SJCRH30 (cell line): ENCODE data around the gene LBP. TPM values are rescaled to one million over a fixed set of nuclear protein-coding genes. Genes with fewer than 3 reads are reported as not detected.

Experiments
- DNase-seq, 2 experiments: peaks; one replicate each; pipeline ENCODE4 v3.0.0-alpha.2; 2015 to 2020
- H3K27ac ChIP-seq: fragments of 250-450 bp; sonication (Bioruptor Pico); 2 replicates; pipeline ENCODE4 v1.5.1; 2020; ENCODE audit warnings: mild to moderate bottlenecking, moderate library complexity
- H3K27me3 ChIP-seq: fragments of 250-450 bp; sonication (Bioruptor Pico); 2 replicates; pipeline ENCODE4 v1.5.1; 2020; ENCODE audit warnings: mild to moderate bottlenecking, moderate library complexity
- H3K36me3 ChIP-seq: fragments of 250-450 bp; sonication (Bioruptor Pico); 2 replicates; pipeline ENCODE4 v1.5.1; 2020; ENCODE audit warnings: mild to moderate bottlenecking, moderate library complexity
- H3K4me1 ChIP-seq: fragments of 250-450 bp; sonication (Bioruptor Pico); 2 replicates; pipeline ENCODE4 v1.5.1; 2020; ENCODE audit warnings: mild to moderate bottlenecking, moderate library complexity
- H3K4me3 ChIP-seq: fragments of 250-450 bp; sonication (Bioruptor Pico); 2 replicates; pipeline ENCODE4 v1.5.1; 2020; ENCODE audit warnings: mild to moderate bottlenecking, moderate library complexity
- H3K9me3 ChIP-seq: fragments of 250-450 bp; sonication (Bioruptor Pico); replicated peaks from 2 replicates; pipeline ENCODE4 v1.5.1; 2020; ENCODE audit warnings: mild to moderate bottlenecking, moderate library complexity
- total RNA-seq: library from RNA; depleted of rRNA; stranded (reverse); fragments of >200 nt; shearing (Covaris generic); gene quantifications from 2 replicates; pipeline ENCODE4 v1.2.3, GENCODE V29; 2014; rRNA removed

Gene LBP
- not detected in 2 replicates for total RNA-seq

DNA sequence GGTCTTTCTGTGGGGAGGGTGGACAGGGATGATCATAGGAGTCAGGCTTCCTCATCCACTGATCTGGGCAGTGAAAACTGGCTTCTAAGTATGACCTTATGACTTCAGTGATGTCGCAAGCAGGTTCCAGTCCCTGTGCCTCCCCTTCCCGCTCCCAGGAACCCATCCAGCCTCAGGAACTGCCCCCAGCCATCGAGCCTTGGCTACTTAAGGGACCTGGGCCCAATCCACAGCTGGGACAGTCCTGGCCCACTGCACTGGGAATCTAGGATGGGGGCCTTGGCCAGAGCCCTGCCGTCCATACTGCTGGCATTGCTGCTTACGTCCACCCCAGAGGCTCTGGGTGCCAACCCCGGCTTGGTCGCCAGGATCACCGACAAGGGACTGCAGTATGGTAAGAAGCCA is at the start of gene LBP:
Gene LBP, plus strand, starts transcription at position 236 of the 405 bp plus-strand sequence. Its CDS starts 35 bp downstream, at position 271.
- H3K36me3 ChIP-seq, result no peaks in the 10 kb centered on the region
- no peak within 1 kb of the TSS for H3K27ac ChIP-seq
- DNase-seq, result no peak
- no peak within 1 kb of the TSS for H3K4me3 ChIP-seq
- no peaks in the 10 kb centered on the region for H3K9me3 ChIP-seq
- H3K27me3 ChIP-seq, result peaks cover 12% of the 10 kb centered on the region
- H3K4me1 ChIP-seq, result no peaks in the 10 kb centered on the region

DNA sequence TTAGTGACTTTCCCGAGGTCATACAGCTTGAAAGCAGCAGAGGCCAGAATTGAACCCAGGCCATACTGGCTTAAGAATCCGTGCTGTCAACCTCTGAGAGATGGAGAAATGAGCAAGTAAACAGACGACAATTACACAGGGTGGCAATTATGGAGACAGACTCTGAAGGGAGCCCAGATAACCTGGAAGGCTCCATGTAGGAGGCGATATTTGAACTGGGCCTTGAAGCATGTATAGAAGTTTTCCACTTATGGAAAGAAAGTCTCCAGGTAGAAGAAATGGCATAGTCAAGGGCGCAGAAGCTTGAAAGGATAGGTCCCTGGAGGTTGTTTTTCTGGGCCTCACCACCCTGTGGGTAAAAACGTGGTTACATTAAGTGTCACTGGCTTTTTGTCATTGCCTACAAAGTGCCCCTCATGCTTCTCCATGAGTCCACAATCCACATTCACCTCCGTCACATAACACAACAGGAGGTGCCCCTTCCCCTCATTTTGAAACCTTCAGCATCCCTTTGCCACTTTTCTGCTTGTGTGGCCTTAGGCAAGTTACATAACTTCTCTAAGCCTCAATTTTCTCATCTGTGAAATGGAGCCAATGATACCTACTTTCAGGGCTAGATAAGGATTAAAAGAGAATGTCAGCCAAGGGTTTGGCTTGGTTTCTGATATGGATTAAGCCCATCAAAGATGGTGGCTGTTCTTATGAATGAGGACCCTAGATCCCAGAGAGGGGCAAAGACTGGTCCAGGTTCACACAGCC is 48.2 kb upstream of the LBP start:
- H3K9me3 ChIP-seq, result no peaks in the 10 kb centered on the region
- no peak overlapping the region for H3K27ac ChIP-seq
- no peak overlapping the region for H3K4me3 ChIP-seq
- H3K4me1 ChIP-seq, result no peaks in the 10 kb centered on the region
- no peak for DNase-seq
- H3K27me3 ChIP-seq, result peaks cover 5% of the 10 kb centered on the region; the same call in 1 of the 2 replicates
- no peaks in the 10 kb centered on the region for H3K36me3 ChIP-seq

GRCh38 chr20:38298768-38299288 is 47.5 kb upstream of the LBP start:
- no peak overlapping the region for H3K4me3 ChIP-seq
- peaks cover 5% of the 10 kb centered on the region; the same call in 1 of the 2 replicates for H3K27me3 ChIP-seq
- no peaks in the 10 kb centered on the region for H3K9me3 ChIP-seq
- H3K4me1 ChIP-seq, result no peaks in the 10 kb centered on the region
- no peak overlapping the region for H3K27ac ChIP-seq
- DNase-seq, result peak; percentile 33 to 58
- no peaks in the 10 kb centered on the region for H3K36me3 ChIP-seq

DNA sequence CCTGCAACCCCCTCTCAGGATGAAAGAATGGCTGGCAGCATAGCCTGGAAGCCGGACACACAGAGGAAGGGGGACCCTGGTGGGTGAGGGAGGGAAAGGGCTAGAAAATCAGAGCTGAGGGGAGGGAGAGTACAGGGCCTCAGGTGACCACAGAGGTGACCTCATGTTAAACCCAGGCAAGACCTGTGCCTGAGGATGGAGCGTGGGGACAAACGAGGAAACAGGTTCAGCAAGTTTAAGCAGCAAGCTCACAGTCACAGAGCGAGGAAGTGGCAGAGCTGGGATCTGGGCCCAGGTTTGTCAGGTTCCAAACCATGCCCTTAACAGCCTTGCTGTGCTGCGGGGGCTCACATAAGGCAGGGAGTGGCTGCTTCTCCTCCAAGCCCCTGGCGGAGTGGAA is 46.3 kb upstream of the LBP start:
- no peaks in the 10 kb centered on the region for H3K9me3 ChIP-seq
- no peaks in the 10 kb centered on the region for H3K4me1 ChIP-seq
- peaks cover 5% of the 10 kb centered on the region; the same call in 1 of the 2 replicates for H3K27me3 ChIP-seq
- no peak overlapping the region for H3K4me3 ChIP-seq
- no peak for DNase-seq
- no peak overlapping the region for H3K27ac ChIP-seq
- no peaks in the 10 kb centered on the region for H3K36me3 ChIP-seq

GRCh38 chr20:38300438-38300837 is 45.8 kb upstream of the LBP start:
- Histone ChIP-seq H3K27me3 (peaks cover 5% of the 10 kb centered on the region; the same call in 1 of the 2 replicates), H3K4me1 (no peaks in the 10 kb centered on the region), H3K36me3 (no peaks in the 10 kb centered on the region), H3K9me3 (no peaks in the 10 kb centered on the region), H3K4me3 (no peak overlapping the region), H3K27ac (no peak overlapping the region)
- DNase-seq, result no peak

- no peak for DNase-seq
- Histone ChIP-seq H3K27me3 (peaks cover 5% of the 10 kb centered on the region; the same call in 1 of the 2 replicates), H3K4me3 (no peak overlapping the region), H3K27ac (no peak overlapping the region), H3K9me3 (no peaks in the 10 kb centered on the region), H3K36me3 (no peaks in the 10 kb centered on the region), H3K4me1 (no peaks in the 10 kb centered on the region)
These were observed 45.0 kb upstream of the LBP start for GRCh38 chr20:38301309-38301708.

GRCh38 chr20:38302786-38303185 is 43.5 kb upstream of the LBP start:
- DNase-seq, result peak in 1 of 2 experiments; percentile 32
- H3K27me3 ChIP-seq, result peaks cover 5% of the 10 kb centered on the region; the same call in 1 of the 2 replicates
- H3K36me3 ChIP-seq, result no peaks in the 10 kb centered on the region
- H3K9me3 ChIP-seq, result no peaks in the 10 kb centered on the region
- H3K4me3 ChIP-seq, result no peak overlapping the region
- no peak overlapping the region for H3K27ac ChIP-seq
- H3K4me1 ChIP-seq, result peaks cover 4% of the 10 kb centered on the region; the same call in 1 of the 2 replicates

DNA sequence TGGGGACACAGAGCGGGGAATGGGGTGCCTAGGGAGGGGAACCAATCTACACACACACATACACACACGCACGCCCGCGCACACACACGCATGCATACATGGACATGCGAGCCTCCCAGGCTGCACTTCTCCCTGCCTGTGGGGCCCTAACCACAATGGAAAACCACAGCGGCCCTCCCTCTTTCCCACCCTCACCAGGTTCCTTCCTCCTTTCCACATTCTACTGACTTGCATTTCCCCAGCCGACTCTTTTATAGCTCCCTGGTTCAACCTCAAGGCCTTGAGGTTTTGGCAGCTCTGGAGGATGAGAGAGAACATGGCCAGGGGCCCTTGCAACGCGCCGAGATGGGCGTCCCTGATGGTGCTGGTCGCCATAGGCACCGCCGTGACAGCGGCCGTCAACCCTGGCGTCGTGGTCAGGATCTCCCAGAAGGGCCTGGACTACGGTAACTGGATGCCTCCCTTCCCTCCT is 42.3 kb upstream of the LBP start, which contains the start of gene BPI:
Gene BPI, plus strand, starts transcription at position 249 of the 472 bp plus-strand sequence. Its CDS starts 68 bp downstream, at position 317.
- no peaks in the 10 kb centered on the region for H3K36me3 ChIP-seq
- DNase-seq, result peak; percentile 62 to 74

DNA sequence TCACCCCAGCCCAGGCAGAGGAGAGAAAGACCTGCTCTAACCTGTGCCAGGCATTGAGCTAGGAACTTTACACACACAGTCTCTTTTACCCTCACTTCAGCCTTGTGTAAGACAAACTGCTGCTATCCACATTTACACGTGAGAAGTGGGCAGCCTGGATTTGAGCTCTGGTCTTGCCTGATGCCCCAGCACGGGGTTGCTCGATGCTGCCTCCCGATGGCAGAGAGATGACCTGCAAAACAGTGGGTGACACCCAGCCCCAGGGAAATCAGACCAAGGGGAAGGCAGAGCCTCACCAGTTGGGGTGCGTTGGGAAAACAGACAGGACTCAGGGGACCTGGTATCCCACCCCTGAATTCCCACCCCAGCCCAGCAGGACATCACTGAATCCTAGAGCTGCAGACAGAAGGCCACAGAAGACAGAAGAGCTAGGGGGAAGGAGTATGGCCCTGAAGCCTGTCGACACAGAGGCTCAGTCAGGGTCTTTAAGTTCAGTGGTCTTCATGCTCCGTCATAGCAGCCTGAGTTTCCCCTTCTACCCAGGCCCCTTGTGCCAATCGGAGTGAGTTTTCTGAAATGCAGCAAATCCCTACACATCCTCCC is 41.3 kb upstream of the LBP start:
- Histone ChIP-seq H3K9me3 (0 out of 2 replicates have a peak, but pooled peaks cover 5% of the 10 kb centered on the region), H3K4me1 (peaks cover 4% of the 10 kb centered on the region; the same call in 1 of the 2 replicates), H3K4me3 (no peak overlapping the region), H3K27ac (no peak overlapping the region), H3K27me3 (peaks cover 5% of the 10 kb centered on the region; the same call in 1 of the 2 replicates), H3K36me3 (no peaks in the 10 kb centered on the region)
- DNase-seq, result peak; percentile 65 to 73

More for the DNA sequence above, 42.3 kb upstream of the LBP start, which contains the start of gene BPI:
- Histone ChIP-seq H3K9me3 (0 out of 2 replicates have a peak, but pooled peaks cover 2% of the 10 kb centered on the region), H3K27ac (no peak within 1 kb of the TSS), H3K27me3 (peaks cover 5% of the 10 kb centered on the region; the same call in 1 of the 2 replicates), H3K4me1 (peaks cover 4% of the 10 kb centered on the region; the same call in 1 of the 2 replicates), H3K4me3 (no peak within 1 kb of the TSS)

- no peak for DNase-seq
- 0 out of 2 replicates have a peak, but pooled peaks cover 5% of the 10 kb centered on the region for H3K9me3 ChIP-seq
These were observed 40.7 kb upstream of the LBP start for GRCh38 chr20:38305541-38305940.

GRCh38 chr20:38306379-38306778 is 39.9 kb upstream of the LBP start:
- H3K27me3 ChIP-seq, result peaks cover 8% of the 10 kb centered on the region; the same call in 1 of the 2 replicates
- H3K36me3 ChIP-seq, result no peaks in the 10 kb centered on the region
- H3K4me1 ChIP-seq, result peaks cover 4% of the 10 kb centered on the region; the same call in 1 of the 2 replicates
- no peak for DNase-seq
- H3K27ac ChIP-seq, result no peak overlapping the region
- 0 out of 2 replicates have a peak, but pooled peaks cover 5% of the 10 kb centered on the region for H3K9me3 ChIP-seq
- H3K4me3 ChIP-seq, result no peak overlapping the region

More at GRCh38 chr20:38305541-38305940, 40.7 kb upstream of the LBP start:
- H3K27me3 ChIP-seq, result peaks cover 7% of the 10 kb centered on the region; the same call in 1 of the 2 replicates
- no peak overlapping the region for H3K27ac ChIP-seq
- H3K4me1 ChIP-seq, result peaks cover 4% of the 10 kb centered on the region; the same call in 1 of the 2 replicates
- no peak overlapping the region for H3K4me3 ChIP-seq
- H3K36me3 ChIP-seq, result no peaks in the 10 kb centered on the region

DNA sequence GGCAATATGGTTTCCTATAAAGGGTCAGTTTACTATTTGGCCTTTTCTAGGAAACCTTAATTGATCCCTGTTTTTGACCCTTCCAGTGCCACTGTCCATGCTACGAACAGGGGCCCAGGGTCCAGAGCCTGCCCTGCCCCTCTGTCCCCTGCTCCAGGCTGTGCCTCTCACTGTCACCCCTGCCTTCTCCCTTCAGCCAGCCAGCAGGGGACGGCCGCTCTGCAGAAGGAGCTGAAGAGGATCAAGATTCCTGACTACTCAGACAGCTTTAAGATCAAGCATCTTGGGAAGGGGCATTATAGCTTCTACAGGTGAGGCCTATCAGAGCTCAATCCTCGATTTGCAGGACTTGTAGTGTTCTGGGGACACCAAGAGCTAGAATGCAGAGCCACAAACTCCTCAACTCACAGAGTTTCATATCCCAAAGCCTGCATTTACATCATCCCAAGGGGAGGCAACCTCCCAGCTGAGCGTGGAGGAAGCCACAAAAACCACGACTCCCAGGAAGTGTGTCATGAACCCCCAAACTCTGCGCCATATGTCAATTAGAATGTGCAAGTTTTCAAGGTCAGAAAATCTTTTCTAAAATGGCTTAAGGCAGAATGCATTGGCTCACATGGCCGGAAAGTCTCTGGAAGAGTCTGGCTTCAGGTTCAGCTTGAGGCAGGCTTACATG is 38.8 kb upstream of the LBP start:
- no peak overlapping the region for H3K4me3 ChIP-seq
- peaks cover 8% of the 10 kb centered on the region; the same call in 1 of the 2 replicates for H3K27me3 ChIP-seq
- DNase-seq, result peak in 1 of 2 experiments; percentile 32
- no peaks in the 10 kb centered on the region for H3K36me3 ChIP-seq
- H3K9me3 ChIP-seq, result 0 out of 2 replicates have a peak, but pooled peaks cover 5% of the 10 kb centered on the region
- no peak overlapping the region for H3K27ac ChIP-seq
- H3K4me1 ChIP-seq, result peaks cover 4% of the 10 kb centered on the region; the same call in 1 of the 2 replicates

DNA sequence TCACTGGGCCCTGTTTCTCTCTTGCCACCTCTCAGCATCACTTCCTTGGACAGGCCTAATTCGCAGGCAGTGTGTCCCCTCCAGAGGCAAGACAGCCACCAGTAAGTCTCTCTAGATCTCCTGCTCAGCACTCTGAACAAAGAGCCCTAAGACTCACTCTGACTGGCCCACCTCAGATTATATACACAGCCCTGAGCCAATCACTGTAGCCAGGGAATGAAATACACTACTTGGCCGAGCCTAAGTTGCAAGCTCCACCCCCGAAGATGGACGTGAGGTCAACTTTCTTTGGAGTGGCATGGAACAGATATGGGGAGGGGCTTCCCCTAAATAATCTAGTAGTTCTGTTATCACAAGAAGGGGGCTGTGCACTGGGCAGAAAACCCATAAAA is 38.2 kb upstream of the LBP start:
- Histone ChIP-seq H3K4me1 (peaks cover 4% of the 10 kb centered on the region; the same call in 1 of the 2 replicates), H3K36me3 (no peaks in the 10 kb centered on the region), H3K9me3 (0 out of 2 replicates have a peak, but pooled peaks cover 5% of the 10 kb centered on the region), H3K27ac (no peak overlapping the region), H3K27me3 (peaks cover 3% of the 10 kb centered on the region; the same call in 1 of the 2 replicates), H3K4me3 (no peak overlapping the region)
- DNase-seq, result peak in 1 of 2 experiments; percentile 26

DNA sequence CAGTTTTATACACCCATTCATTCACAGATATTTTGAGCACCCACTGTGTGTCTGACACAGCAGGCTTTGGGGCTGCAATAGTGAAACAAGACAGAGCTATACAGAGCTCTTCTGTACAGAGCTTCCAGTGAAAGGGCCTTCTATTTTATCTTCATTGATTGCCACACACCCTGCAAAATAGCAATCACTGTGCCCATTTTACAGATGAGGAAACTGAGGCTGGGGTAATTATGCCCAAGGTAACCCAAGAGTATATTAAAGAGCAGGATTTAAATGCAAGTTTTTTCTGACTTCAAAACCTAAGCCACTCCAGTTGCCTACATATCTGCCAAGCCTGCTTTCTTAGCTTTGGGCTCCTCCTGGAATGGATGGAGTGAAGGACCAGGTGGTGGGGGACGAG is 37.8 kb upstream of the LBP start:
- H3K27ac ChIP-seq, result no peak overlapping the region
- peaks cover 3% of the 10 kb centered on the region; the same call in 1 of the 2 replicates for H3K27me3 ChIP-seq
- peaks cover 4% of the 10 kb centered on the region; the same call in 1 of the 2 replicates for H3K4me1 ChIP-seq
- 0 out of 2 replicates have a peak, but pooled peaks cover 5% of the 10 kb centered on the region for H3K9me3 ChIP-seq
- H3K4me3 ChIP-seq, result no peak overlapping the region
- no peaks in the 10 kb centered on the region for H3K36me3 ChIP-seq
- DNase-seq, result no peak
